GM20000 (cell line): ENCODE measurements around the gene ATP6V0D1.

Experiments used
- DNase-seq: peaks from one replicate; pipeline ENCODE4 v3.0.0; 2012; ENCODE audit warnings: low spot score
- TF ChIP-seq, protein P1 (sequence below): IDR thresholded peaks from 2 replicates; pipeline ENCODE4 v1.5.1; 2012; ENCODE audit warnings: mild to moderate bottlenecking, control low read depth; ENCODE audit errors: extremely low read depth, missing control alignments

Gene ATP6V0D1

DNA sequence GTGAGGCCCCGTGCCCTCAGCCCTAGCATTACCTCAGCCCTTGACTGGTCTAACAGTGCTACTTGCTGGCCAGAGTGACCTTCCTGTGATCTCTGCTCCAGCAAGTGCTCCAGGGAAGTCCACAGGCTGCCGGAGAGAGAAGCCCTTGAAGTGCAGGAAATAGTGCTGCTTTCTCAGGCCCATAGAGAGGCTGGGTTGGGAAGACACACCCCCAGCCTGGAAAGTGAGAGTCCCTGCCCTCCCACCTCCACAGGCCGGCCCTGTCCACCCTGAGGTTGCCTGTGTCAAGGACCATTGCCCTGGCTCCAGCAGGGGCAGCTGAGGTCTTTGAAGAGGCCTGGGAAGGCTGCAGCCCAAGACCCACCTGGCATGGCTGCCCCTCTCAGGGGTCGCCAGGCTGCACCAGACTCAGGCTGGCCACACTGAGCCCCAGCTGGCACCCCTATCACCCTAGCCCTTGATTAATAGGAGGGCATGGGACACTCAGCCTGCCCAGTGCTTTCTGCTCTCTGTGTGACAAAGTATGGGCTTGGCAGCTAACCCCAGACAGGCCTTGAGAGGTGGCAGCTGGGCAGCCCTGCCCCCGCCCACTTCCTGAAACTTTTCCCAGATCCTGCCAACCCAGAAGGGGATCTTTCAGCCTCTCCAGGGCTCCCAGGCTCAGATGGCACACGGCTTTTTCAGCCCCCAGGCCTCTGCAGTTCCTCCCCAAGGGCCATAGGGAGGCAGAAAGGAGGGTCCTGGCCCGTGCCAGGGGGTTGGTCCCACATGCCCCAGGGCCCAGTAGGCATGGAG lies 21.7 kb downstream of the ATP6V0D1 start:
- TF ChIP-seq, protein P1, sequence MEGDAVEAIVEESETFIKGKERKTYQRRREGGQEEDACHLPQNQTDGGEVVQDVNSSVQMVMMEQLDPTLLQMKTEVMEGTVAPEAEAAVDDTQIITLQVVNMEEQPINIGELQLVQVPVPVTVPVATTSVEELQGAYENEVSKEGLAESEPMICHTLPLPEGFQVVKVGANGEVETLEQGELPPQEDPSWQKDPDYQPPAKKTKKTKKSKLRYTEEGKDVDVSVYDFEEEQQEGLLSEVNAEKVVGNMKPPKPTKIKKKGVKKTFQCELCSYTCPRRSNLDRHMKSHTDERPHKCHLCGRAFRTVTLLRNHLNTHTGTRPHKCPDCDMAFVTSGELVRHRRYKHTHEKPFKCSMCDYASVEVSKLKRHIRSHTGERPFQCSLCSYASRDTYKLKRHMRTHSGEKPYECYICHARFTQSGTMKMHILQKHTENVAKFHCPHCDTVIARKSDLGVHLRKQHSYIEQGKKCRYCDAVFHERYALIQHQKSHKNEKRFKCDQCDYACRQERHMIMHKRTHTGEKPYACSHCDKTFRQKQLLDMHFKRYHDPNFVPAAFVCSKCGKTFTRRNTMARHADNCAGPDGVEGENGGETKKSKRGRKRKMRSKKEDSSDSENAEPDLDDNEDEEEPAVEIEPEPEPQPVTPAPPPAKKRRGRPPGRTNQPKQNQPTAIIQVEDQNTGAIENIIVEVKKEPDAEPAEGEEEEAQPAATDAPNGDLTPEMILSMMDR, result no peak
- no peak for DNase-seq

DNA sequence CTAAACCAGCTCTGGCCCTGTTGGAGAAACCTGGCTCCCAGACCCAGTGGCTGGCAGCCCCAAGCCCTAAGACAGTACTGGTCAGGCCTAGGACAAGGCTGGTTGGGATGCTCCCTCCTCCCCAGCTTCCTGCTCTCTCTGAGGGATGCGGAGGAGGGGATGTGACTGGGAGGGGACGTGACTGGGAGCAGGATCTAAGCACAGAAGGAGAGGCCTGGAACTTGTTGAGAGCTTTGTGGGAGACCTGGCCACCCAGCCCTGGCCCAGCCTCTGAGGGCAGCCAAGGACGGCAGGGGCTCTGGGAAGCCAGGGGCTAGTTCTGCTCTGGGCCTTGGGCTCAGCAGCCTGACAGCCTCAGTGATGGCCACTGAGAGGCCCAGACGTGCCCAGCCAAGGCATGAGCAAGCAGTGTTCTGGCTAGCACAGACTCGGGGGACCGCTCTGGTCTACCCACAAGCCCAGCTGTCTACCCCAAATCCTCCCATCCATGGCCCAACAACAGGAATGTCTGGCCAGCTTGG lies 22.8 kb downstream of the ATP6V0D1 start:
- TF ChIP-seq, protein P1, result no peak
- no peak for DNase-seq

DNA sequence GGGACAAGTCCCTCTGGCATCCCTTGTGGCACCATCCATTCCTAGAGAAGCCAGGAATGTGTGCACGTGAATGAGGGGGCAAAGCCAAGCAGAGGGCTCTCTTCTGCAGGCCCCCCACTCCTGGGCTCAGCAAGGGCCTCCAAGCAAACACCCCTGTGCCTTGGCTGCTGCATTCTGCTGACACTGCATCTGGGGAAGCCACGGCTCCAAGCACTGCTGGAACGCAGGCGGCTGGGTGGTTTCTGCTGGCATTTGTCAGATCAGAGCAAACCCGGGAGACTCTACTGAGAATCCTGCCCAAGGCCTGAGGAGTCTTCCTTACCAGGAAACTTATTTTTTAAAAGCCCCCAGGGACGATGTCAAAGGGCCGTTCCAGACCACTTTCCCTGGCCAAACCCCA lies 23.3 kb downstream of the ATP6V0D1 start:
- DNase-seq, result no peak
- TF ChIP-seq, protein P1, result no peak

DNA sequence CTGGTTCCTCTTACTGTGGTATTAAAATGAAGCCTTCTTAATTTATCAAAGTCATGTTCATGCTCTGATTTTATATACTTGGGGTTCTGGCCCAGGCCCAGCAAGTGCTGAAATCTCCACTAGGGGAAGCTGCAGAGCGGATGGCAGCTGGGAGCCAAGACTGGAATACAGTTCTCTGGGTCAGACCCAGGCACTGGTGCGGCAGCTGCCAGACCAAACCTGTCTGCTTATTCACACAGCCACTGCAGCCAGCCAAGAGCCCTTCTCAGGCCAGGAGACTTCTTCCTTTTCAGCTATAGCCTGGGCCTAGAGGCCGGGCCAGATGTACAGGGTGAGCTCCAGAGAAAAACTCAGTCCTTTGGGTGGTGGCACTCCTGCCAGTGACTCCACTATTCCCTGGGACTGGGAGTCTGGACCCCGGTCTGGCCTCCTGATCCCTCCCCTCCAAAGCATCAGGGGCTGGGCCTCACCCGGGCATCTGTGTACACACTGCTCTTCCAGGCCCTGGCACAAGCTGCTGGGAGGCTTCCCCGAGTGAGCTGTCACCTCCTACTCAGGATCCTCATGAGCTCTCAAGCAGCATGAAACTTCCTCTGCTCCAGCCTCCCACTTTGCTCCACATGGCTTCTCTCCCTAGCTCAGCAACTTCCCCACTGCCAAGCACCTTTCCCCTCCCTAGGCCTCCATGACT lies 24.4 kb downstream of the ATP6V0D1 start:
- no peak for DNase-seq
- TF ChIP-seq, protein P1, result no peak

DNA sequence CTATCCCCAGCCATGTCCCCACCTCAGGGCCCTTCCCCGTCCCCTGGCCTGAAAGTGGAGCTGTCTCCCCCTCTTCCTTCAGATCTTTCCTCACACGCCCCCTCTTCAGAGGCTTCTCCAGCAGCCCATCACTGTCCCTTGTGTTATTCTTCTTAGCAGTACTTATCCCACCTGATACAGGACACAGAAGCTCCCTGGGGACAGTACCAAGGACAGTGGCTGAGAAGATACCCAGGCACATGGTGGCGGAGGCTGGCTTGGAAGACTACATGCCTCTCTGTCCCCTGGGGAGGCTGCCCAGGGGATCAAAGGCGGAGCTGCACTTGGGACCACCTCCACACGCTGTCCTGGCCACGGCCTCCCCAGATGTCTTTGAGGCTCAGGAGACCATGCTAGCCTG lies 26.1 kb downstream of the ATP6V0D1 start:
- TF ChIP-seq, protein P1, result no peak
- no peak for DNase-seq

DNA sequence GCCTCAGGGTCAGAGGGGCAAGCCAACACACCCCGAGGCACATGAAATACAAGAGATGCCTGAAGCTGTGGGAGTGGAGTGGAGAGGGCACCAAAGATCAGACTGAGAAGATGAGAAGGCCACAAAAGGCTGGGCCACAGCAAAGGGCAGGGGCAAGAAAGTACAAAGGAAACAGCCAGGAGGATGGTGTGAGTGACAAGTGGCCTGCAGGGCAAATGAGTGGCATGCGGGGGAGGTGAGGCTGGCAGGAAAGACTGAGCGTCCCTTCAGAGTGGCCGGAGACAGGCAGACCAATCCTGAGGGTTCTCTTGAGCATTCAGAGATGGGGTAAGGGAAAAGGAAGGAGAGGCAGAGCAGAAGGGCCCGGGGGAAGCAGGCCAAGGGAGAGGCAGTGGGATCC lies 26.9 kb downstream of the ATP6V0D1 start:
- DNase-seq, result no peak
- TF ChIP-seq, protein P1, result no peak
